SK-N-SH (cell line): ENCODE measurements around the gene MLLT6.

Experiments
- EP300 ChIP-seq, 2 experiments: IDR thresholded peaks; 2 replicates each; pipeline versions ENCODE4 v1.4.0 to v1.6.1; 2012; ENCODE audit warnings: borderline replicate concordance in 1 of 2, low read depth in 1 of 2, low read length in 1 of 2
- MXI1 ChIP-seq: IDR thresholded peaks from 2 replicates; pipeline ENCODE4 v1.6.1; 2012; ENCODE audit warnings: mild to moderate bottlenecking, low read depth, low read length, improper control_type of control experiment
- RCOR1 ChIP-seq: fragments of 150-350 bp; IDR thresholded peaks from 2 replicates; pipeline ENCODE4 v1.6.1; 2017; ENCODE audit warnings: antibody characterized with exemption, low read length
- RXRA ChIP-seq: IDR thresholded peaks from 2 replicates; pipeline ENCODE4 v1.4.0; 2012; ENCODE audit warnings: low read depth, mild to moderate bottlenecking, borderline replicate concordance
- TF ChIP-seq, protein P1 (sequence below): IDR thresholded peaks from 2 replicates; pipeline ENCODE4 v1.6.1; 2012; ENCODE audit warnings: mild to moderate bottlenecking, low read depth, low read length, moderate library complexity
- TF ChIP-seq, protein P2 (sequence below): fragments of 200-600 bp; sonication (generic); IDR thresholded peaks from 2 replicates; pipeline ENCODE4 v1.6.1; 2017; ENCODE audit warnings: antibody characterized with exemption, mild to moderate bottlenecking, moderate library complexity
- TF ChIP-seq, protein P3 (sequence below): IDR thresholded peaks from 2 replicates; pipeline ENCODE4 v1.4.0; 2012; ENCODE audit warnings: low read depth

DNA sequence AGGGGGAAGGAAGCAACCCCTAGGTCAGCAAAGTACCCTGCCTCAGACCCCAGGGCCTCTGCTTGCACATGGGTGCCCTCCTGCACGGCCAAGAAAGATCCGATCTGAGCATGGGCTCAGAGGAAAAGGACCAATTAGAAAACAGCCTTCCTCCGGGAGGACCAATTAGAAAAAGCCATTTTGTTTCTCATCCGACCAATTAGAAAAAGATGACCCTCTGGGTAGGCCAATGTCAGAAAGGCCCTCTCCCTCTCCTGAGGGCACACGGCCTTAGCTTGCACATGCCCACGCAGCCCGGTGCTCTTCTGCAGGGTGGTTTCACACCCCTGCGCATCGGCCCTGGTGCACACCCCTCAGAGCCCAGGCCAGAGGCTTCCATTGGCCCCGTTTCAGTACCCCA is 20.0 kb downstream of the MLLT6 start:
- TF ChIP-seq RXRA (no peak), EP300 (IDR thresholded peaks at IDR 0.05; ENCODE audit: borderline replicate concordance in 1 of 2, low read depth in 1 of 2, low read length in 1 of 2) (no peak), RCOR1 (no peak), MXI1 (peak; percentile 44; the same call in 1 of the 2 replicates)
- TF ChIP-seq, protein P1, sequence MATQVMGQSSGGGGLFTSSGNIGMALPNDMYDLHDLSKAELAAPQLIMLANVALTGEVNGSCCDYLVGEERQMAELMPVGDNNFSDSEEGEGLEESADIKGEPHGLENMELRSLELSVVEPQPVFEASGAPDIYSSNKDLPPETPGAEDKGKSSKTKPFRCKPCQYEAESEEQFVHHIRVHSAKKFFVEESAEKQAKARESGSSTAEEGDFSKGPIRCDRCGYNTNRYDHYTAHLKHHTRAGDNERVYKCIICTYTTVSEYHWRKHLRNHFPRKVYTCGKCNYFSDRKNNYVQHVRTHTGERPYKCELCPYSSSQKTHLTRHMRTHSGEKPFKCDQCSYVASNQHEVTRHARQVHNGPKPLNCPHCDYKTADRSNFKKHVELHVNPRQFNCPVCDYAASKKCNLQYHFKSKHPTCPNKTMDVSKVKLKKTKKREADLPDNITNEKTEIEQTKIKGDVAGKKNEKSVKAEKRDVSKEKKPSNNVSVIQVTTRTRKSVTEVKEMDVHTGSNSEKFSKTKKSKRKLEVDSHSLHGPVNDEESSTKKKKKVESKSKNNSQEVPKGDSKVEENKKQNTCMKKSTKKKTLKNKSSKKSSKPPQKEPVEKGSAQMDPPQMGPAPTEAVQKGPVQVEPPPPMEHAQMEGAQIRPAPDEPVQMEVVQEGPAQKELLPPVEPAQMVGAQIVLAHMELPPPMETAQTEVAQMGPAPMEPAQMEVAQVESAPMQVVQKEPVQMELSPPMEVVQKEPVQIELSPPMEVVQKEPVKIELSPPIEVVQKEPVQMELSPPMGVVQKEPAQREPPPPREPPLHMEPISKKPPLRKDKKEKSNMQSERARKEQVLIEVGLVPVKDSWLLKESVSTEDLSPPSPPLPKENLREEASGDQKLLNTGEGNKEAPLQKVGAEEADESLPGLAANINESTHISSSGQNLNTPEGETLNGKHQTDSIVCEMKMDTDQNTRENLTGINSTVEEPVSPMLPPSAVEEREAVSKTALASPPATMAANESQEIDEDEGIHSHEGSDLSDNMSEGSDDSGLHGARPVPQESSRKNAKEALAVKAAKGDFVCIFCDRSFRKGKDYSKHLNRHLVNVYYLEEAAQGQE = no peak
- TF ChIP-seq, protein P2, sequence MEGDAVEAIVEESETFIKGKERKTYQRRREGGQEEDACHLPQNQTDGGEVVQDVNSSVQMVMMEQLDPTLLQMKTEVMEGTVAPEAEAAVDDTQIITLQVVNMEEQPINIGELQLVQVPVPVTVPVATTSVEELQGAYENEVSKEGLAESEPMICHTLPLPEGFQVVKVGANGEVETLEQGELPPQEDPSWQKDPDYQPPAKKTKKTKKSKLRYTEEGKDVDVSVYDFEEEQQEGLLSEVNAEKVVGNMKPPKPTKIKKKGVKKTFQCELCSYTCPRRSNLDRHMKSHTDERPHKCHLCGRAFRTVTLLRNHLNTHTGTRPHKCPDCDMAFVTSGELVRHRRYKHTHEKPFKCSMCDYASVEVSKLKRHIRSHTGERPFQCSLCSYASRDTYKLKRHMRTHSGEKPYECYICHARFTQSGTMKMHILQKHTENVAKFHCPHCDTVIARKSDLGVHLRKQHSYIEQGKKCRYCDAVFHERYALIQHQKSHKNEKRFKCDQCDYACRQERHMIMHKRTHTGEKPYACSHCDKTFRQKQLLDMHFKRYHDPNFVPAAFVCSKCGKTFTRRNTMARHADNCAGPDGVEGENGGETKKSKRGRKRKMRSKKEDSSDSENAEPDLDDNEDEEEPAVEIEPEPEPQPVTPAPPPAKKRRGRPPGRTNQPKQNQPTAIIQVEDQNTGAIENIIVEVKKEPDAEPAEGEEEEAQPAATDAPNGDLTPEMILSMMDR = no peak
- TF ChIP-seq, protein P3, sequence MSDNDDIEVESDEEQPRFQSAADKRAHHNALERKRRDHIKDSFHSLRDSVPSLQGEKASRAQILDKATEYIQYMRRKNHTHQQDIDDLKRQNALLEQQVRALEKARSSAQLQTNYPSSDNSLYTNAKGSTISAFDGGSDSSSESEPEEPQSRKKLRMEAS = no peak; the same call in 1 of the 2 replicates
